Dermis microvascular lymphatic vessel endothelial cell (primary cell): ENCODE measurements around the gene SPRR4. TPM values are rescaled to one million over a fixed set of nuclear protein-coding genes. Genes with fewer than 3 reads are reported as not detected.
"Not testable (repeated sequence)": the region's sequence is repeated elsewhere in the genome, so short reads cannot be mapped to it uniquely, and the experiment has no call there.

ENCODE experiments used
- DNase-seq, 2 donors: peaks; one replicate each; pipeline versions ENCODE4 v3.0.0 to v3.0.0-alpha.2; 2010; ENCODE audit warnings: low read depth in 2 of 2
- total RNA-seq: library from RNA; depleted of rRNA; stranded (reverse); fragments of >200 nt; gene quantifications from 2 replicates; pipeline ENCODE4 v1.2.1, GENCODE V29; 2014

Gene SPRR4
- total RNA-seq, 1 donor from 2014 or later: not detected

DNA sequence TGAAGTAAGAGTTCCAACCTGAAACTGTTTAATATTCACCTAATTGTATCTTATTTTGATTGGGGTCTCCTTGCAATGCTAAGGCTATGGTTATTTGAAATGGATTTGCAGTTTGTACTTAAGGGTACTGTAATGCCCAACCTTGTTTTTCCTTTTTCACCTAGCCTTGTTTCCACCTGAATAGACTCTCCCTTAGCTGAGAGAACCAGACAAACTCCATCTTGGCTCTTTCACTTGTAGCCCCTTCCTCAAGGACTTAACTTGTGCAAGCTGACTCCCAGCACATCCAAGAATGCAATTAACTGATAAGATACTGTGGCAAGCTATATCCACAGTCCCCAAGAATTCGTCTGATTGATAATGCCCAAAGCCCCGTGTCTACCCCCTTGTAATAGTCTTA lies 51.4 kb downstream of the SPRR4 start:
- DNase-seq: not testable (repeated sequence)

Other genes with a start within 250 kb of the SPRR4 start
- not detected in 2 replicates for gene KPRP, start 212.6 kb upstream of the SPRR4 start, total RNA-seq
- gene LCE1F, start 195.5 kb upstream of the SPRR4 start, total RNA-seq: not detected in 2 replicates
- gene LCE1E, start 184.4 kb upstream of the SPRR4 start, total RNA-seq: not detected in 2 replicates
- not detected in 2 replicates for gene LCE1D, start 173.9 kb upstream of the SPRR4 start, total RNA-seq
- not detected in 2 replicates for gene LCE1C, start 164.0 kb upstream of the SPRR4 start, total RNA-seq
- gene LCE1B, start 158.7 kb upstream of the SPRR4 start, total RNA-seq: not detected in 2 replicates
- not detected in 2 replicates for gene LCE1A, start 143.2 kb upstream of the SPRR4 start, total RNA-seq
- not detected in 2 replicates for gene LCE6A, start 127.8 kb upstream of the SPRR4 start, total RNA-seq
- gene LCE7A, start 110.7 kb upstream of the SPRR4 start, total RNA-seq: not detected in 2 replicates
- gene SMCP, start 92.3 kb upstream of the SPRR4 start, total RNA-seq: not detected in 2 replicates
- not detected in 2 replicates for gene IVL, start 62.1 kb upstream of the SPRR4 start, total RNA-seq
- not detected in 2 replicates for gene SPRR5, start 23.4 kb upstream of the SPRR4 start, total RNA-seq
- gene SPRR1A, start 13.4 kb downstream of the SPRR4 start, total RNA-seq: not detected in 2 replicates
- gene SPRR3, start 31.1 kb downstream of the SPRR4 start, total RNA-seq: not detected in 2 replicates
- gene SPRR1B, start 60.6 kb downstream of the SPRR4 start, total RNA-seq: not detected in 2 replicates
- not detected in 2 replicates for gene SPRR2D, start 70.5 kb downstream of the SPRR4 start, total RNA-seq
- not detected in 2 replicates for gene SPRR2A, start 86.9 kb downstream of the SPRR4 start, total RNA-seq
- not detected in 2 replicates for gene SPRR2B, start 101.0 kb downstream of the SPRR4 start, total RNA-seq
- not detected in 2 replicates for gene SPRR2E, start 123.9 kb downstream of the SPRR4 start, total RNA-seq
- not detected in 2 replicates for gene SPRR2F, start 142.9 kb downstream of the SPRR4 start, total RNA-seq
- not detected in 2 replicates for gene SPRR2G, start 180.2 kb downstream of the SPRR4 start, total RNA-seq
- gene LELP1, start 232.8 kb downstream of the SPRR4 start, total RNA-seq: not detected in 2 replicates
- gene PRR9, start 246.9 kb downstream of the SPRR4 start, total RNA-seq: under 0.01 TPM in 1 of 2 replicates, not detected in the other